Measurements from ENCODE around the gene HIPK4.

The HIPK4 gene

DNA sequence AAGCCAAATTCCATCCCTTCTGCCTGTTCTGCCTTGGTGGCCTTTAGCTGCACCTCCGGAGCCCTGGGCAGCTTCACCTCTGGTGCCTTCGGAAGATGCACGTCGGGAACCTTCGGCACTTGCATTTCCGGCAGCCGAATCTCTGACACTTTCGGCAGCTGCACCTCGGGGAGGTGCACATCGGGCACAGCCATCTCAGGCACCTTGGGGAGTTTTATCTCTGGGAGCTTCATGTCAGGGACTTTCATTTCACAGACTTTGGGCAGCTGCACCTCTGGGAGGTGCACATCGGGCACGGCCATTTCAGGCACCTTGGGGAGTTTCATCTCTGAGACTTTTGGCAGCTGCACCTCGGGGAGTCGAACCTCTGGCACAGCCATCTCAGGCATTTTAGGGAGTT lies 6.0 kb upstream of the HIPK4 start:
- no peak for DNase-seq (ENCODE audit: low read depth, low spot score)
- TF ChIP-seq CTCF (IDR thresholded peaks at IDR 0.05; ENCODE audit: insufficient read depth, low read length, missing control alignments), result no peak
- ChIA-PET CTCF (interaction anchor here (0.8 to 1.5 kb wide), 2 partner anchors 15 to 22 kb away, joined by 3 to 4 read pairs; no protein-coding TSS in a partner anchor), POLR2A (no interaction called here)
- no peak overlapping the region for H3K4me3 ChIP-seq (ENCODE audit: low read depth, low read length)

DNA sequence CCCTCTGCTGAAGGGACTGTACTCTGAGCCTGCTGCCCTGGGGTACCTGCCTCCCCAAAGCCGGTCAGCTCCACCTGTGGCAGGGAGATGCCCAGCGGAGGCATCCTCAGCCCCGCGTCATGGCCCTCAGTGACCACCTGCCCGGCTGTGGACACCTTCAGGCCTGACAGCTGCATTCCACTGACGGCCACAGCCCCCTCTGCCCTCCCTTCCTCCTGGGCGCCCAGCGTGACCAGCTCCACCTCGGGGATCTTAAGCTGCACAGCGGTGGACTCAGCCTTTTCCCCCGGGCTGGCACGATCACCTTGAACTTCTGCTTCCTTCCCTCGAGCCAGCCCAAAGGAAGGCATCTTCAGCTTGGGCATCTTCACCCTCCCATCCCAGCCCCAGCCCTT lies 4.8 kb upstream of the HIPK4 start:
- CTCF ChIA-PET, result interaction anchor here (1.6 kb wide), 1 partner anchor 8 kb away, joined by 6 read pairs; no protein-coding TSS in a partner anchor

GRCh38 chr19:40393894-40394815 lies 4.2 kb upstream of the HIPK4 start:
- ChIA-PET CTCF (interaction anchor here (1.6 kb wide), 1 partner anchor 9 kb away, joined by 6 read pairs; no protein-coding TSS in a partner anchor), POLR2A (interaction anchor here (0.6 kb wide), 1 partner anchor 208 kb away, joined by 3 read pairs; no protein-coding TSS in a partner anchor)
- no peak for DNase-seq (ENCODE audit: low read depth, low spot score)
- TF ChIP-seq CTCF (IDR thresholded peaks at IDR 0.05; ENCODE audit: insufficient read depth, low read length, missing control alignments), result no peak
- no peak overlapping the region for H3K4me3 ChIP-seq (ENCODE audit: low read depth, low read length)

More for the DNA sequence above, 4.8 kb upstream of the HIPK4 start:
- no peak for DNase-seq (ENCODE audit: low read depth, low spot score)
- H3K4me3 ChIP-seq (ENCODE audit: low read depth, low read length), result no peak overlapping the region
- POLR2A ChIA-PET, result no interaction called here
- no peak for TF ChIP-seq CTCF (IDR thresholded peaks at IDR 0.05; ENCODE audit: insufficient read depth, low read length, missing control alignments)

GRCh38 chr19:40392894-40393517 lies 3.0 kb upstream of the HIPK4 start:
- TF ChIP-seq CTCF (IDR thresholded peaks at IDR 0.05; ENCODE audit: insufficient read depth, low read length, missing control alignments), result peak; percentile 22
- POLR2A ChIA-PET, result interaction anchor here (0.6 kb wide), 1 partner anchor 209 kb away, joined by 3 read pairs; no protein-coding TSS in a partner anchor
- no peak for DNase-seq (ENCODE audit: low read depth, low spot score)
- CTCF ChIA-PET, result no interaction called here
- no peak overlapping the region for H3K4me3 ChIP-seq (ENCODE audit: low read depth, low read length)

- no peak for TF ChIP-seq CTCF (IDR thresholded peaks at IDR 0.05; ENCODE audit: insufficient read depth, low read length, missing control alignments)
- no peak overlapping the region for H3K4me3 ChIP-seq (ENCODE audit: low read depth, low read length)
- ChIA-PET CTCF (no interaction called here), POLR2A (no interaction called here)
- DNase-seq (ENCODE audit: low read depth, low spot score), result no peak
Observed at GRCh38 chr19:40392123-40392522, 2.1 kb upstream of the HIPK4 start.
